GM18868 (cell line): ENCODE measurements around the gene SLC22A23.

ENCODE experiments used
- ATAC-seq: cut with Tn5 transposase; IDR thresholded peaks from one replicate; pipeline ENCODE4 v1.9.1; 2021; ENCODE audit warnings: mild to moderate bottlenecking, moderate library complexity; ENCODE audit not compliant: unreplicated experiment

SLC22A23 gene

GRCh38 chr6:3322366-3322890, 134.4 kb downstream of the SLC22A23 start:
- no peak for ATAC-seq

DNA sequence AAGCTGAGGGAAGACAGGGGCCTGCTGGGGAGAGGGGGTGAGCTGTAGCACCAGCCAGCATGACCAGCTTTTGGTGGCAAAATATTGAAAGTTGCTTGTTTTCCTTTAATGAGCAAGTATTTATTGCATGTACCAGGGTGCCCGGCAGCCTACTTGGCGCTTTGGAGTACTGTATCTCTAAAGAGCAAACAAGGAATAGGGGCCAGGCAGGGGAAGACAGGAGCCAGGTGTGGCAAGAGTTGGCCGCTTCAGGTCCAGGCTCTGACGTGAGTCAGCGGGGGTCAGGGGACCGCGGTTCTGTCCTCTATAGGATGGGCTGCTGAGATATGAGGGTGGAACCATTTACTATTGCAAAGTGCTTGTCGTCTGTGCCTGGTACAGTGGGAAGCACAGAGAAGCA, 135.0 kb downstream of the SLC22A23 start:
- no peak for ATAC-seq

DNA sequence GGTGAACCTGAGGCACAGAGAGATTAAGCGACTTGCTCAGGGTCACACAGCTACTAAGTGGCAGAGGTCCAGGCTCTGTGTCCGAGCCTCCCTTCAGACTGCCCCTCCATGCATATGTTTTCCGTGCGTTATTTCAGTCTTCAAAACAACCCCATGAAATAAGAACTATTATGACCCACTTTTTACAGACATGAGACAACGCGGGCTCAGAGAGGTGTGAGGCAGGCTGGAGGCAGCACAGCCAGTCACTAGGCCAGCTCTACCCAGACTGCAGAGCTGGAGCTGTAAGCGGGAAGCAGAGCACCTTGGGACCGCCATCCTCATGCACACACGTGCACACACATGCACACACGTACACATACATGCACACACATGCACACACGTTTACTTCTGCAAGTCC, 135.8 kb downstream of the SLC22A23 start:
- ATAC-seq = no peak

DNA sequence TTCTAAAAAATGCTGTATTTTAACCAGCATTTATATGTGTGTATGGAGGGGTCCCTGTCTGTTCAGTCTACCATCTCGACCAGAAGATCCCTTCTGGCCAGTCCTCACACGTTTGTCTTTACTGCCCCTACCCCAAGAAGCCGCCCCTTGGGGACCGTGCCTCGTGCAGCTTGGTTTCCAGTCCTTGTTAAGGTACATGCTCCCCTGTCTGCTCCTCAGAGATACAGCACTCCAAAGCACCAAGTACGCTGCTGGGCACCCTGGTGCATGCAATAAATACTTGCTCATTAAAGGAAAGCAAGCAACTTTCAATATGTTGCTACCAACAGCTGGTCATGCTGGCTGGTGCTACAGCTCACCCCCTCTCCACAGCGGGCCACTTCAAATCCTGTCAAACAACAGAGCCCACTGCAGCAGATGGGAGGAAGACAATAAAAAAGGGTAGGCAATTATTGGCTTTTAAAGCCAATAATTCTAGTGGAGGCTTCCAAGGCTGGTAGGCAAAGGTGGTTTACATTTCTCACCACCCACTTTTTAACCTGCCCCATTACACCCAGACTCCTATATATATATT, 136.5 kb downstream of the SLC22A23 start:
- ATAC-seq = no peak

- no peak for ATAC-seq
Measured at GRCh38 chr6:3319610-3320200, 137.1 kb downstream of the SLC22A23 start.

GRCh38 chr6:3318821-3319540, 137.9 kb downstream of the SLC22A23 start:
- no peak for ATAC-seq

DNA sequence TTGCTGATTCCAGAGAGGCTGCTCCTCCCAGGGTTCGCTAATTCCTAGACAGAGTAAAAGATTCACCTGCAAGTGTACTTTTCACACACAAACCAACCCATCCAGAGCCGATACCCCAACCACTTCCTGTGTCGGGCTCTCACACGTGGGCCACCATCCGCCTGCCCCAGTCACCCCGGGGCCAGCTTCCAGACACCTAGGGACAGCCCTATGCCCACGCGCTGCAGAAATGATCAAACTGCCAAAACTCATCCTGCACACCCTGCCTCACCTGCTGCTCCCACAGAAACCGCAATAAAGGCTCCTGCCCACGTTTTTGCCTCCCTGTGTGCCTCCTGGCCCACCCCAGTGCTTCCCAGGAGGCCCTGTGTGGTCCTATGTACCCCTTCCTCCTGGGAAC, 138.6 kb downstream of the SLC22A23 start:
- peak; percentile 41 for ATAC-seq

- ATAC-seq = no peak
Measured at GRCh38 chr6:3317741-3318211, 139.1 kb downstream of the SLC22A23 start.

- no peak for ATAC-seq
Measured at GRCh38 chr6:3316818-3317217, 140.0 kb downstream of the SLC22A23 start.

- no peak for ATAC-seq
Measured at GRCh38 chr6:3316331-3316730, 140.5 kb downstream of the SLC22A23 start.

DNA sequence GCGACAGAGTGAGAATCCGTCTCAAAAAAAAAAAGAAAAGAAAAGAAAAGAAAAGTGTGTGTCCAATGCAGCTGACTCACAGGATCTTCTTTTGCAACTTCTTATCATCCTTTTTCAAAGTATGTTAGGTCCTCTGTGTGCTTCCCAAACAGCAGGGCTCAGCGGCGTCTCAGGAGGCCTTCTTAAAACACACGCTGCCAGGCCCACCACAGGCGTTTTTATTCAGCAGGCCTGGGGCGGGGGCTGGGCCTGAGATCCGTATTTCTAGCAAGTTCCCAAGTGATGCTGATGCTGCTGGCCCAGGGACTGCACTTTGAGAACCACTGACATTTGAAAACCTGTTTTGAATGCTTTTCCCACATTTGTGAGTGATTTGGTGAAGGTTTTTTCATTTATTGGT, 141.0 kb downstream of the SLC22A23 start:
- no peak for ATAC-seq

DNA sequence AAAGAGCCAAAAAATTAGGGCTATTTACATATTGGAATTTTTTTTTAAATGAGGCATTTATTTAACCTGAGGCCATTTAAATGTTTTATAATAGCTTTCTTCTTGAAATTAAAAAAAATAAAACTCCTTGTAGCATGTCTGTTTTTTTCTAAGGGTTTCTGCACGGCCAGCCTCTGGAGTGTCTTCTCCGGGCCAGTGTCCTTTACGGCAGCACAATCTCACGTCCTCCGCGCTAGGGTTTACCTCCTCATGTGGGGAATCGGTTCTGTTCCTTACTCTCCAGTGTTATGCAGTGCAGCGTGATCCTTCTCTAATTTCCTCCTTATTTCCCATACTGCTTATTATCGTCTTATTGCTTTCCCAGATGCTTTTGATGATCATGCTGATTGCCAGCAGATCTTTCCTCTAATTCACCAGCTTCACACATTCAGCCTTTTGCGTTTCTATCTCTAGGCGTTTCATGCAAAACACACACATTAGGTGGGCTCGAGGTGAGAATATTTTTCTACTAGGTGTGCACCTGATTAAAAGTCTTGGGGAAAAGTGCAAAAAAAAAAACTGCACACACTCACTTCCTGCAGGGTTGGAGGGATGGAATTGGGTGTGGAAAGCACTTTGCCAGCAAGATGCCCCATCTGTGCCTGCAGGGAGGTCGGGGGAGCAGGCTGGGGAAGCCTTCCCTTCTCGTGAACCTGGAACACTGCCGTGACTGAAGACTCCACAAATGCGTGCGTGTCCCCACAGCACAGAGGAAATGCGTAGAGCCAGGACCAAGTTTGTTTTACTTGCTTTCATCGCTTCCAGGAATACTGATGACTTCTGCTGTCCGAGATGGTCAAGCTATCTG, 142.0 kb downstream of the SLC22A23 start:
- no peak for ATAC-seq

DNA sequence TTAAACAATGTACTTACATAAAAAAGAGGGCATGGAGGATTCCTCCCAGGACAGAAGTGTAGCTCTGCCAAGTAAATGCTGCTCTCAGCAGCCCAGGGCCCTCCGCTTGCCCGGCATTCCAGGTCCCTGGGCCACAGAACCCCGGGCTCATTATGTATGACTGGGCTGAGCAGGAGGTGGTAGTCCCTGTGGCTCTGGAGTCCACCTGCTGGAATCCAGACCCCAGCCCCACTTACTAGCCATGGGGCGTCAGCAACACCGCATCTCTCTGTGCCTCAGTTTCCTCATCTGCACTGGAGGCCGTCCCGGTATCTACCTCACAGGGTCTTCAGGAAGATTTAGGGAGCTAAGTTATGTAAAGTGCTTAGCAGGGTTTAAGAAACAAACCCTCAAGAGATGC, 142.7 kb downstream of the SLC22A23 start:
- no peak for ATAC-seq

GRCh38 chr6:3312604-3313231, 144.1 kb downstream of the SLC22A23 start:
- ATAC-seq = no peak

DNA sequence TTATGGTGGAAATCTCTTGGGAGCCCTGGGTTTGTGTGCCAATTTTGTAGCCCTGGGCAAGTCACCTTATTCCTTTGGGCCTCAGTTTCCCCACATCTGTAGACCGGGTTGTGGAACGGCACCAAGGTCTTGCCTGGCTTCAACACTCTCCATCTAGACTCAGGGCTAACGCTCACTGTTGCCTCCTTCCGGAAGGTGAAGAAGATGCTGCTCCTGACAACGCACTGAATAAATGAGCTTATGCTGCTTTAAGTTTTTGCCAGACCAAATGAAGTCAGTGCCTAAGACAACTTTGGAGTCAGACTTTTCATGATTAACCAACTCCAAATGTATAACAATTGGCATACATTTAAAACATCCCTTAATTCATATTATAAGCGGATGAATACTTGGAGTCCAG, 145.0 kb downstream of the SLC22A23 start:
- no peak for ATAC-seq

- no peak for ATAC-seq
Measured at GRCh38 chr6:3310703-3311102, 146.1 kb downstream of the SLC22A23 start.

GRCh38 chr6:3310051-3310448, 146.8 kb downstream of the SLC22A23 start:
- no peak for ATAC-seq

DNA sequence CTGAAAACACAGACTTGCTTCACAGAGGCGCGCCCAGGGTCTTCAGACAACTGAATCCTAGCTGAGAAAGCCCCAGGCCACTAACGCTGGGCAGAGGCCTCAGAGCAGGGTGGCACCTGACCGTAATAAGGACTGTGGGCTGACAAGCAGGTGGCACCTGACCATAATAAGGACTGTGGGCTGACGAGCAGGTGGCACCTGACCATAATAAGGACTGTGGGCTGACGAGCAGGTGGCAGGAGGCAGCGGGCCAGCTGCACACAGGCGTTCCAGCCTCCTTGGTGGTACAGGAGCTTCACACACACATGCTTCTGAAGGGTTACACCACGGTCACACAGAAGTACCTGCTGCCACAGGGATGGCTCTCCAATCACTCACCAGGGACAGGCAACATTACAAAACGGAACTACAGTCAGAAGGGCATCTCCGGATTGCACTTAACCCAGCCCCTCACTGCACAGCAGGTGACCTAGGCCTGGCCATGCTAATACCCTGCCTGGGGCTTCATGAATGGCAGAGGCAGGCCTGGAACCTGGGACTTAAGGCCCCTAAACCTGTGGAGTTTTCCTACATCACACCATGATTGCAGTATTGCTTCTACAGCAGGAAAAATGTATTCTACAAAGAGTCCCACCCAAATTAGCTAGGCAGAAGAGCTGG, 147.3 kb downstream of the SLC22A23 start:
- ATAC-seq = no peak

DNA sequence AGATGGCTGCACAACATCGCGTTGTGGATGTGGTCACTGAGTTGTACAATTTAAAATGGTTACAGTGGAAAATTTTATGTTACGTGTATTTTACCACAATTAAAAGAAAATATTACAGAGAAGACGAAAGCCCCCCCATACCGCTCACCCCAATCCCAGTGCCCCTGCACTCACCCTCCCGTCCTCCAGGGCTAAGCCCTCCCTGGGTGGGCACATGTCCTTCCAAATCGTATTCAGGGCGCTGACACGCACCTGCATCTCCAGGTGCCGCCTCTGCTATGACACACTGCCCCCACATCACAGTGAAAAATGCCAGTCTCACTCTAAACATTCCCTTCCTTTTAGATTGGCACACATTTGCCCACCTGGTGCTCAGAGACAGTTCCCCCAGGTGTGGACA, 148.7 kb downstream of the SLC22A23 start:
- no peak for ATAC-seq

- ATAC-seq = no peak
Measured at GRCh38 chr6:3307436-3307835, 149.4 kb downstream of the SLC22A23 start.
